HepG2 (cell line): ENCODE measurements around the gene DDIAS. TPM values are rescaled to one million over a fixed set of nuclear protein-coding genes. Genes with fewer than 3 reads are reported as not detected.

Experiments
- CCAR2 ChIP-seq: fragments of 200-400 bp; formaldehyde crosslinking; optimal IDR thresholded peaks from 2 replicates; pipeline ENCODE3; 2018; ENCODE audit warnings: low read depth, mild to moderate bottlenecking, low read length, moderate library complexity
- CEBPB ChIP-seq: IDR thresholded peaks from 2 replicates; pipeline ENCODE4 v1.6.1; 2011; ENCODE audit warnings: low read depth, low read length, improper control_type of control experiment, borderline replicate concordance
- MXD1 ChIP-seq: sonication (generic); formaldehyde crosslinking; IDR thresholded peaks from 2 replicates; pipeline ENCODE4 v1.4.0; 2020; ENCODE audit warnings: mild to moderate bottlenecking, missing genetic modification reagents
- SRSF1 ChIP-seq: fragments of 200-400 bp; formaldehyde crosslinking; optimal IDR thresholded peaks from 2 replicates; pipeline ENCODE3; 2017; ENCODE audit warnings: mild to moderate bottlenecking, low read depth, low read length, moderate library complexity
- THAP7 ChIP-seq: sonication (generic); formaldehyde crosslinking; IDR thresholded peaks from 2 replicates; pipeline ENCODE4 v1.8.1; 2023; ENCODE audit warnings: mild to moderate bottlenecking, missing genetic modification reagents
- THAP8 ChIP-seq: sonication (generic); formaldehyde crosslinking; IDR thresholded peaks from 2 replicates; pipeline ENCODE4 v1.5.1; 2020; ENCODE audit warnings: missing genetic modification reagents, mild to moderate bottlenecking, borderline replicate concordance
- ZBTB10 ChIP-seq: sonication (generic); formaldehyde crosslinking; IDR thresholded peaks from 2 replicates; pipeline ENCODE4 v1.4.0; 2020; ENCODE audit warnings: missing genetic modification reagents, borderline replicate concordance
- ZFY ChIP-seq: sonication (generic); formaldehyde crosslinking; IDR thresholded peaks from 2 replicates; pipeline ENCODE4 v1.4.0; 2020; ENCODE audit warnings: missing genetic modification reagents
- ZNF318 ChIP-seq: sonication (generic); formaldehyde crosslinking; IDR thresholded peaks from 2 replicates; pipeline ENCODE4 v1.4.0; 2020; ENCODE audit warnings: mild to moderate bottlenecking, missing genetic modification reagents
- ZNF746 ChIP-seq: sonication (generic); formaldehyde crosslinking; IDR thresholded peaks from 2 replicates; pipeline ENCODE4 v1.8.0; 2022; ENCODE audit warnings: mild to moderate bottlenecking, missing genetic modification reagents
- polyA plus RNA-seq, 8 experiments: library from polyadenylated mRNA; depleted of rRNA in 3 of 8; stranded (reverse) in 7 of 8; unstranded in 1 of 8; fragments of >200 nt; fragmentation: Illumina TruSeq in 4 of 8; extraction: Trizol in 4 of 8; gene quantifications; 2 replicates each; pipeline versions ENCODE4 v1.2.1 to v1.2.3, GENCODE V29; 2011 to 2016; ENCODE audit warnings: low read depth in 4 of 8, missing spikeins in 1 of 8, mixed read lengths in 1 of 8; ENCODE audit not compliant: insufficient read depth in 1 of 8
- total RNA-seq, 5 experiments: library from RNA; depleted of rRNA; stranded (reverse); fragments of >200 nt; fragmentation: Illumina TruSeq; extraction: Trizol; gene quantifications; 2 replicates each; pipeline ENCODE4 v1.2.3, GENCODE V29; 2016; ENCODE audit warnings: low read depth in 1 of 5

The DDIAS gene
- total and polyA plus RNA-seq, 2 of the 13 experiments (the other 11 are each of a cell fraction or from before 2014, with no cell fraction given), result 3.5 to 13.0 TPM

- TF ChIP-seq THAP7 (CRISPR knock-in tag) (no peak), ZBTB10 (CRISPR knock-in tag) (no peak), MXD1 (CRISPR knock-in tag) (no peak), ZNF746 (no peak), CCAR2 (no peak), ZFY (CRISPR knock-in tag) (no peak), CEBPB (no peak), ZNF318 (CRISPR knock-in tag) (no peak), SRSF1 (no peak), THAP8 (no peak)
Measured at GRCh38 chr11:82932564-82932963, 31.0 kb downstream of the DDIAS start (continued).
